ENCODE results near the gene CDCA4.

Gene CDCA4

GRCh38 chr14:104986487-104987164, 34.3 kb downstream of the CDCA4 start:
- no peak for TF ChIP-seq CTCF (IDR thresholded peaks at IDR 0.05; ENCODE audit: insufficient read depth, low read depth, low read length, missing control alignments)
- peak overlapping the region; percentile 69; the same call in 1 of the 2 replicates for H3K4me3 ChIP-seq (ENCODE audit: low read depth, low read length)
- no peak for DNase-seq (ENCODE audit: low read depth)

- DNase-seq (ENCODE audit: low read depth): peak; percentile 93
- peak within 1 kb of the TSS; percentile 69 for H3K4me3 ChIP-seq (ENCODE audit: low read depth, low read length)
- no peak for TF ChIP-seq CTCF (IDR thresholded peaks at IDR 0.05; ENCODE audit: insufficient read depth, low read depth, low read length, missing control alignments)
Measured at GRCh38 chr14:104985675-104986486, 35.0 kb downstream of the CDCA4 start, which contains the start of gene CLBA1. Gene CLBA1 (plus strand): TSS chr14:104985788. CDS start chr14:104986432, 644 bp downstream.

GRCh38 chr14:104984056-104984894, 36.6 kb downstream of the CDCA4 start:
- no peak overlapping the region for H3K4me3 ChIP-seq (ENCODE audit: low read depth, low read length)
- no peak for DNase-seq (ENCODE audit: low read depth)
- TF ChIP-seq CTCF (IDR thresholded peaks at IDR 0.05; ENCODE audit: insufficient read depth, low read depth, low read length, missing control alignments): no peak

GRCh38 chr14:104983231-104983721, 37.6 kb downstream of the CDCA4 start:
- DNase-seq (ENCODE audit: low read depth): no peak
- H3K4me3 ChIP-seq (ENCODE audit: low read depth, low read length): no peak overlapping the region
- no peak for TF ChIP-seq CTCF (IDR thresholded peaks at IDR 0.05; ENCODE audit: insufficient read depth, low read depth, low read length, missing control alignments)

GRCh38 chr14:104982548-104983230, 38.2 kb downstream of the CDCA4 start:
- no peak for DNase-seq (ENCODE audit: low read depth)
- H3K4me3 ChIP-seq (ENCODE audit: low read depth, low read length): no peak overlapping the region
- no peak for TF ChIP-seq CTCF (IDR thresholded peaks at IDR 0.05; ENCODE audit: insufficient read depth, low read depth, low read length, missing control alignments)

All from GM12865 (cell line).